Measurements from ENCODE around the gene SLC15A5.

- TF ChIP-seq, protein P1, sequence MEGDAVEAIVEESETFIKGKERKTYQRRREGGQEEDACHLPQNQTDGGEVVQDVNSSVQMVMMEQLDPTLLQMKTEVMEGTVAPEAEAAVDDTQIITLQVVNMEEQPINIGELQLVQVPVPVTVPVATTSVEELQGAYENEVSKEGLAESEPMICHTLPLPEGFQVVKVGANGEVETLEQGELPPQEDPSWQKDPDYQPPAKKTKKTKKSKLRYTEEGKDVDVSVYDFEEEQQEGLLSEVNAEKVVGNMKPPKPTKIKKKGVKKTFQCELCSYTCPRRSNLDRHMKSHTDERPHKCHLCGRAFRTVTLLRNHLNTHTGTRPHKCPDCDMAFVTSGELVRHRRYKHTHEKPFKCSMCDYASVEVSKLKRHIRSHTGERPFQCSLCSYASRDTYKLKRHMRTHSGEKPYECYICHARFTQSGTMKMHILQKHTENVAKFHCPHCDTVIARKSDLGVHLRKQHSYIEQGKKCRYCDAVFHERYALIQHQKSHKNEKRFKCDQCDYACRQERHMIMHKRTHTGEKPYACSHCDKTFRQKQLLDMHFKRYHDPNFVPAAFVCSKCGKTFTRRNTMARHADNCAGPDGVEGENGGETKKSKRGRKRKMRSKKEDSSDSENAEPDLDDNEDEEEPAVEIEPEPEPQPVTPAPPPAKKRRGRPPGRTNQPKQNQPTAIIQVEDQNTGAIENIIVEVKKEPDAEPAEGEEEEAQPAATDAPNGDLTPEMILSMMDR (IDR thresholded peaks at IDR 0.05; ENCODE audit: control extremely low read depth in 1 of 3, insufficient read depth in 1 of 3, low read depth in 1 of 3, low read length in 3 of 3) = no peak
- TF ChIP-seq, protein P2, sequence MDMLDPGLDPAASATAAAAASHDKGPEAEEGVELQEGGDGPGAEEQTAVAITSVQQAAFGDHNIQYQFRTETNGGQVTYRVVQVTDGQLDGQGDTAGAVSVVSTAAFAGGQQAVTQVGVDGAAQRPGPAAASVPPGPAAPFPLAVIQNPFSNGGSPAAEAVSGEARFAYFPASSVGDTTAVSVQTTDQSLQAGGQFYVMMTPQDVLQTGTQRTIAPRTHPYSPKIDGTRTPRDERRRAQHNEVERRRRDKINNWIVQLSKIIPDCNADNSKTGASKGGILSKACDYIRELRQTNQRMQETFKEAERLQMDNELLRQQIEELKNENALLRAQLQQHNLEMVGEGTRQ (IDR thresholded peaks at IDR 0.05; ENCODE audit: low read length) = no peak
- TF ChIP-seq SP1 (IDR thresholded peaks at IDR 0.05; ENCODE audit: low read depth, low read length) (no peak), POLR2A (IDR thresholded peaks at IDR 0.05; ENCODE audit: control extremely low read depth in 1 of 2, low read depth in 2 of 2, low read length in 2 of 2) (no peak), CEBPB (IDR thresholded peaks at IDR 0.05; ENCODE audit: low read depth, low read length) (no peak), POLR2AphosphoS5 (IDR thresholded peaks at IDR 0.05; ENCODE audit: low read depth, low read length) (no peak), SIRT6 (IDR thresholded peaks at IDR 0.05; ENCODE audit: low read length) (no peak), SIN3A (conservative IDR thresholded peaks at IDR 0.05 in 1 of 2, IDR thresholded peaks at IDR 0.05 in 1 of 2; ENCODE audit: low read depth in 1 of 2, low read length in 2 of 2) (no peak), CTBP2 (IDR thresholded peaks at IDR 0.05; ENCODE audit: borderline replicate concordance, insufficient read depth, insufficient read length, low read length) (no peak), KDM1A (IDR thresholded peaks at IDR 0.05; ENCODE audit: borderline replicate concordance, low read length) (no peak), MAX (IDR thresholded peaks at IDR 0.05) (no peak), GABPA (IDR thresholded peaks at IDR 0.05; ENCODE audit: borderline replicate concordance, insufficient read depth, low read length) (no peak), EGR1 (IDR thresholded peaks at IDR 0.05; ENCODE audit: borderline replicate concordance, low read depth, low read length) (no peak), RXRA (IDR thresholded peaks at IDR 0.05; ENCODE audit: insufficient read depth, low read depth, low read length) (no peak)
Measured at GRCh38 chr12:16221776-16222175, 55.7 kb downstream of the SLC15A5 start.

All from H1 (cell line).